BE2C (cell line): ENCODE measurements around the gene AASS.
A peak's percentile ranks its signal among the peaks of the same experiment; 100 is the strongest.

Experiments used
- DNase-seq: peaks from one replicate; pipeline ENCODE4 v3.0.0-alpha.2; 2020
- H3K27me3 ChIP-seq: fragments of 250-450 bp; sonication (Bioruptor Pico); 2 replicates; pipeline ENCODE4 v1.5.1; 2020; ENCODE audit warnings: mild to moderate bottlenecking
- H3K36me3 ChIP-seq: fragments of 250-450 bp; sonication (Bioruptor Pico); 2 replicates; pipeline ENCODE4 v1.5.1; 2020; ENCODE audit warnings: mild to moderate bottlenecking
- H3K4me1 ChIP-seq: fragments of 250-450 bp; sonication (Bioruptor Pico); 2 replicates; pipeline ENCODE4 v1.5.1; 2020
- H3K4me3 ChIP-seq: 2 replicates; pipeline ENCODE4 v1.5.1; 2011; ENCODE audit warnings: low read depth, low read length
- H3K9me3 ChIP-seq: fragments of 250-450 bp; sonication (Bioruptor Pico); 2 replicates; pipeline ENCODE4 v1.5.1; 2020
- TF ChIP-seq, protein P1 (sequence below): IDR thresholded peaks from 2 replicates; pipeline ENCODE4 v1.5.1; 2012; ENCODE audit warnings: mild to moderate bottlenecking, low read depth, low read length

AASS gene

DNA sequence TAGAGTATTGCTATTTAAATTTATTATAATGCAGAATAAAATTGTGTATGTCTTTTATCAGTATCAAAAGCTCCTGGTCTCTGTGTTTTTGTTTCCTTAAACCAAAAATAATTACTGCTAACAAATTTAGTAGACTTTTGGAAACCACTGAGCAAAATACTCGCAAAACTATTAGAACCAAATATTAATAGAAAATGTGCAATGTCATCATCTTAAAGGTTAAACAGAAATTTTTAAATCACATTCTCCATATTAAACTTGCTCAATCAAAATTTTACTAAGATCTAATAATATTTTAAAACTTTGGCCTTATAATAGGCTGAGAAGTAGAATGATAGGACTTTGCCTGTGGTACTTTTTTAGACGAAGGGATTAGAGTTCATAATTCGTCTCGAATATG is 48.4 kb downstream of the AASS start:
- DNase-seq = no peak
- H3K4me3 ChIP-seq = no peak overlapping the region
- TF ChIP-seq, protein P1, sequence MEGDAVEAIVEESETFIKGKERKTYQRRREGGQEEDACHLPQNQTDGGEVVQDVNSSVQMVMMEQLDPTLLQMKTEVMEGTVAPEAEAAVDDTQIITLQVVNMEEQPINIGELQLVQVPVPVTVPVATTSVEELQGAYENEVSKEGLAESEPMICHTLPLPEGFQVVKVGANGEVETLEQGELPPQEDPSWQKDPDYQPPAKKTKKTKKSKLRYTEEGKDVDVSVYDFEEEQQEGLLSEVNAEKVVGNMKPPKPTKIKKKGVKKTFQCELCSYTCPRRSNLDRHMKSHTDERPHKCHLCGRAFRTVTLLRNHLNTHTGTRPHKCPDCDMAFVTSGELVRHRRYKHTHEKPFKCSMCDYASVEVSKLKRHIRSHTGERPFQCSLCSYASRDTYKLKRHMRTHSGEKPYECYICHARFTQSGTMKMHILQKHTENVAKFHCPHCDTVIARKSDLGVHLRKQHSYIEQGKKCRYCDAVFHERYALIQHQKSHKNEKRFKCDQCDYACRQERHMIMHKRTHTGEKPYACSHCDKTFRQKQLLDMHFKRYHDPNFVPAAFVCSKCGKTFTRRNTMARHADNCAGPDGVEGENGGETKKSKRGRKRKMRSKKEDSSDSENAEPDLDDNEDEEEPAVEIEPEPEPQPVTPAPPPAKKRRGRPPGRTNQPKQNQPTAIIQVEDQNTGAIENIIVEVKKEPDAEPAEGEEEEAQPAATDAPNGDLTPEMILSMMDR = no peak
- H3K36me3 ChIP-seq = no peaks in the 10 kb centered on the region
- no peaks in the 10 kb centered on the region for H3K9me3 ChIP-seq
- H3K27me3 ChIP-seq = no peaks in the 10 kb centered on the region
- H3K4me1 ChIP-seq = no peaks in the 10 kb centered on the region

DNA sequence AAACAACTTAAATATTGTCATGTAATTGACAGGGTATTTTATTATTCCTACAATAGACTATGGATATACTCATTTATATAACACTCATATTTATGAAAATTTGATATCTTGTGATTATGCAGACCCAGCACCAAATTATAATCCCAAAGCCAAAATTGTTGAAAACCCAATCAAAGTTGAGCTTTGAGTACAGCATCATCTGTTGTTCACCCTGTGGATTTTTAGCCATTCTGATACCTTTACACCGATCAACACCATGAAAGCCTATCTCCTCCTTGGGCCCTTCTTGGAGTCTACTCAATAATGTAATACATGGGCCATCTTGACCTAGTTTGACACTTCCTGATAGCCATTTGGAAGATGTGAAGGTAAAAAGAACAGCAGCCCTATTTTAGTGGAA is 49.5 kb downstream of the AASS start:
- TF ChIP-seq, protein P1 = no peak
- no peak for DNase-seq
- H3K27me3 ChIP-seq = no peaks in the 10 kb centered on the region
- H3K4me3 ChIP-seq = no peak overlapping the region
- no peaks in the 10 kb centered on the region for H3K9me3 ChIP-seq
- no peaks in the 10 kb centered on the region for H3K36me3 ChIP-seq
- H3K4me1 ChIP-seq = no peaks in the 10 kb centered on the region

- peak; percentile 61 for DNase-seq
- no peaks in the 10 kb centered on the region for H3K4me1 ChIP-seq
- no peaks in the 10 kb centered on the region for H3K36me3 ChIP-seq
Observed at GRCh38 chr7:122092964-122093797, 50.9 kb downstream of the AASS start.

DNA sequence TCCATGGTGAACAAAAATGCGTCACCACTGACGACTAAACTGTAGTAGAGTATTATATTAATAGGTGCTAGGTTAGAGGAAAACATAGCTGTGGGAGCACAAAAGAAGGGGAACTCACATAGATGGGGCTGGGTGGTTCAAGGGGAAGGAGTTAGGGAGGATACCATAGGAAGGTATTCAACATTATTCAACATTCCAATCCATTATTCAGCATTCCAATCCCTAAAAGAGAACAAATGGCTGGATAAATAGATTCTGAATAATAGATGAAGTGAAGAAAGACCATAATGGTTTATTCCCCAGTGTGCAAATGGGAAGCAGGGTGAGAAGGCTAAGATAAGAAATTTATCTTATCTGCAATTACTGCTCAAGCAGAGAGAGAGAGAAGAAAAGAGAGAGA is 61.4 kb downstream of the AASS start:
- TF ChIP-seq, protein P1 = no peak
- H3K36me3 ChIP-seq = no peaks in the 10 kb centered on the region

More at GRCh38 chr7:122092964-122093797, 50.9 kb downstream of the AASS start:
- no peaks in the 10 kb centered on the region for H3K27me3 ChIP-seq
- H3K4me3 ChIP-seq = no peak overlapping the region
- TF ChIP-seq, protein P1 = peak; percentile 87
- no peaks in the 10 kb centered on the region for H3K9me3 ChIP-seq

GRCh38 chr7:122082160-122082559 is 61.9 kb downstream of the AASS start:
- Histone ChIP-seq H3K4me1 (no peaks in the 10 kb centered on the region), H3K9me3 (no peaks in the 10 kb centered on the region), H3K27me3 (no peaks in the 10 kb centered on the region), H3K36me3 (no peaks in the 10 kb centered on the region), H3K4me3 (no peak overlapping the region)
- TF ChIP-seq, protein P1 = no peak
- no peak for DNase-seq

More for the DNA sequence above, 61.4 kb downstream of the AASS start:
- H3K4me3 ChIP-seq = no peak overlapping the region
- no peak for DNase-seq
- no peaks in the 10 kb centered on the region for H3K27me3 ChIP-seq
- H3K9me3 ChIP-seq = no peaks in the 10 kb centered on the region
- no peaks in the 10 kb centered on the region for H3K4me1 ChIP-seq

DNA sequence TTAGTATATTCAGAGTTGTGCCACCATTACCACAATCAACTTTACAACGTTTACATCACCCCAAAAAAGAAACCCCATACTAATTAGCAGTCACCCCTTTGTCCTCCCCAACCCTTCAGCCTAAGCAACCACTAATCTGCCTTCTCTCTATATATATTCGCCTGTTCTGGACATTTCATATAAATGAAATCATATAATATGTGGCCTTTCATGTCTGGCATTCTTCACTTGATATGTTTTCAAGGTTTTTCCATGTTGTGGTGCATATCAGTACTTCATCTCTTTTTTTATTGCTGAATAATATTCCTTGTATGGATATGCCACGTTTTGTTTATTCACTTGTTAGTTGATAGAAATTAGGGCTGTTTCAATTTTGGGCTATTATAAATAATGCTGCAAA is 70.4 kb downstream of the AASS start:
- DNase-seq = no peak
- TF ChIP-seq, protein P1 = no peak
- H3K27me3 ChIP-seq = no peaks in the 10 kb centered on the region
- H3K9me3 ChIP-seq = no peaks in the 10 kb centered on the region
- H3K4me1 ChIP-seq = no peaks in the 10 kb centered on the region
- no peaks in the 10 kb centered on the region for H3K36me3 ChIP-seq
- no peak overlapping the region for H3K4me3 ChIP-seq
